GM23338 (cell line): Measurements from ENCODE around the gene RAB34.

Experiments
- CREB1 ChIP-seq: fragments of 250-450 bp; sonication (Bioruptor Pico); IDR thresholded peaks from 2 replicates; pipeline ENCODE4 v1.5.0; 2020; ENCODE audit warnings: low read depth, mild to moderate bottlenecking, moderate library complexity
- CTCF ChIP-seq, 2 experiments: fragments of 200-600 bp in 1 of 2; sonication (generic) in 1 of 2; conservative IDR thresholded peaks; 2 replicates each; pipeline versions ENCODE4 v1.5.1 to v1.6.1; 2016 to 2017; ENCODE audit warnings: antibody characterized with exemption in 2 of 2, low read depth in 2 of 2, mild to moderate bottlenecking in 2 of 2, moderate library complexity in 1 of 2
- EZH2 ChIP-seq: fragments of 200-600 bp; sonication (generic); IDR thresholded peaks from one replicate; pipeline ENCODE4 v1.8.0; 2017; ENCODE audit warnings: antibody characterized with exemption, mild to moderate bottlenecking, low read depth; ENCODE audit not compliant: unreplicated experiment

- peak; percentile 94 to 100 for TF ChIP-seq CTCF (conservative IDR thresholded peaks at IDR 0.05; ENCODE audit: low read depth in 2 of 2)
- TF ChIP-seq CREB1 (CRISPR knock-in tag) = peak; percentile 58; the same call in 1 of the 2 replicates
- TF ChIP-seq EZH2 = no peak
Observed at GRCh38 chr17:28726627-28727491, 9.2 kb upstream of the RAB34 start.
